COLO668 (cell line): ENCODE data around the gene CTIF.

Experiments used
- DNase-seq: peaks from one replicate; lab custom pipeline; 2025; ENCODE audit not compliant: unreplicated experiment; lab: John Stamatoyannopoulos, UW

The CTIF gene

GRCh38 chr18:48796491-48797205, 257.8 kb downstream of the CTIF start:
- DNase-seq: no peak

GRCh38 chr18:48797841-48798255, 259.0 kb downstream of the CTIF start:
- no peak for DNase-seq

- no peak for DNase-seq
Observed at GRCh38 chr18:48798334-48799245, 259.8 kb downstream of the CTIF start.

- DNase-seq: no peak
Observed at GRCh38 chr18:48799724-48800315, 261.0 kb downstream of the CTIF start.

- DNase-seq: no peak
Observed at GRCh38 chr18:48800466-48800865, 261.6 kb downstream of the CTIF start.

GRCh38 chr18:48800876-48801727, 262.3 kb downstream of the CTIF start:
- DNase-seq: no peak

- DNase-seq: no peak
Observed at GRCh38 chr18:48801728-48802542, 263.1 kb downstream of the CTIF start.

- no peak for DNase-seq
Observed at GRCh38 chr18:48802543-48803290, 263.9 kb downstream of the CTIF start.

GRCh38 chr18:48803518-48803917, 264.7 kb downstream of the CTIF start:
- no peak for DNase-seq

- DNase-seq: no peak
Observed at GRCh38 chr18:48803951-48804855, 265.4 kb downstream of the CTIF start.

GRCh38 chr18:48804856-48805610, 266.2 kb downstream of the CTIF start:
- DNase-seq: no peak

- no peak for DNase-seq
Observed at GRCh38 chr18:48805826-48806535, 267.1 kb downstream of the CTIF start.

- DNase-seq: no peak
Observed at GRCh38 chr18:48806551-48807261, 267.9 kb downstream of the CTIF start.

- no peak for DNase-seq
Observed at GRCh38 chr18:48808476-48808875, 269.6 kb downstream of the CTIF start.

- no peak for DNase-seq
Observed at GRCh38 chr18:48809365-48809764, 270.5 kb downstream of the CTIF start.

GRCh38 chr18:48810805-48811204, 272.0 kb downstream of the CTIF start:
- no peak for DNase-seq
